MCF 10A (cell line): ENCODE data around the gene UBE3C. TPM values are rescaled to one million over a fixed set of nuclear protein-coding genes. Genes with fewer than 3 reads are reported as not detected.

Source experiments
- BruUV-seq: library from RNA; stranded (reverse); fragments of 400-500 nt; replicated peaks from 2 replicates; lab custom pipeline; 2021; lab: Mats Ljungman, UMichigan
- CTCF ChIA-PET: fragments of 300-600 bp; sonication (Branson Sonifier 250); formaldehyde crosslinking; extraction: SDS; loops from one replicate; lab custom pipeline; 2021; ENCODE audit warnings: antibody characterized with exemption, inconsistent platforms; lab: Yijun Ruan, JAX
- POLR2A ChIA-PET: fragments of 300-600, 350-650 bp; sonication (Branson Sonifier 250); formaldehyde crosslinking; extraction: SDS; loops from one replicate; lab custom pipeline; 2020; ENCODE audit warnings: antibody characterized with exemption, inconsistent platforms; lab: Yijun Ruan, JAX
- DNase-seq: peaks from one replicate; pipeline ENCODE4 v3.0.0-alpha.2; 2018; ENCODE audit not compliant: unreplicated experiment
- H3K27ac Mint-ChIP-seq: one replicate; pipeline ENCODE4 v1.8.0; 2022; ENCODE audit warnings: mild to moderate bottlenecking, low read depth, mixed read lengths; ENCODE audit not compliant: unreplicated experiment
- H3K27me3 Mint-ChIP-seq: one replicate; pipeline ENCODE4 v1.8.0; 2022; ENCODE audit warnings: mixed read lengths; ENCODE audit not compliant: insufficient read depth, unreplicated experiment
- H3K36me3 Mint-ChIP-seq: one replicate; pipeline ENCODE4 v1.8.0; 2022; ENCODE audit warnings: mild to moderate bottlenecking, moderate library complexity, mixed read lengths; ENCODE audit not compliant: insufficient read depth, unreplicated experiment
- H3K4me1 Mint-ChIP-seq: one replicate; pipeline ENCODE4 v1.8.0; 2022; ENCODE audit warnings: mixed read lengths; ENCODE audit not compliant: insufficient read depth, unreplicated experiment
- H3K4me3 Mint-ChIP-seq: one replicate; pipeline ENCODE4 v1.8.0; 2022; ENCODE audit warnings: mild to moderate bottlenecking, moderate library complexity, mixed read lengths; ENCODE audit not compliant: unreplicated experiment
- H3K9me3 Mint-ChIP-seq: one replicate; pipeline ENCODE4 v1.8.0; 2022; ENCODE audit warnings: mixed read lengths; ENCODE audit not compliant: unreplicated experiment
- CTCF ChIP-seq: fragments of 200-600 bp; IDR thresholded peaks from one replicate; pipeline ENCODE4 v1.8.0; 2022; ENCODE audit warnings: antibody characterized with exemption, mild to moderate bottlenecking; ENCODE audit not compliant: unreplicated experiment
- intact Hi-C: fragments of 100-400 bp; cut with micrococcal nuclease; formaldehyde crosslinking; loops from 2 replicates; pipeline ENCODE4 v1.14.1; 2022
- total RNA-seq: library from RNA; stranded (reverse); gene quantifications from 2 replicates; pipeline ENCODE4 v1.2.3, GENCODE V29; 2022

Gene UBE3C
- total RNA-seq, 1 experiment from 2014 or later: 72.8 TPM

DNA sequence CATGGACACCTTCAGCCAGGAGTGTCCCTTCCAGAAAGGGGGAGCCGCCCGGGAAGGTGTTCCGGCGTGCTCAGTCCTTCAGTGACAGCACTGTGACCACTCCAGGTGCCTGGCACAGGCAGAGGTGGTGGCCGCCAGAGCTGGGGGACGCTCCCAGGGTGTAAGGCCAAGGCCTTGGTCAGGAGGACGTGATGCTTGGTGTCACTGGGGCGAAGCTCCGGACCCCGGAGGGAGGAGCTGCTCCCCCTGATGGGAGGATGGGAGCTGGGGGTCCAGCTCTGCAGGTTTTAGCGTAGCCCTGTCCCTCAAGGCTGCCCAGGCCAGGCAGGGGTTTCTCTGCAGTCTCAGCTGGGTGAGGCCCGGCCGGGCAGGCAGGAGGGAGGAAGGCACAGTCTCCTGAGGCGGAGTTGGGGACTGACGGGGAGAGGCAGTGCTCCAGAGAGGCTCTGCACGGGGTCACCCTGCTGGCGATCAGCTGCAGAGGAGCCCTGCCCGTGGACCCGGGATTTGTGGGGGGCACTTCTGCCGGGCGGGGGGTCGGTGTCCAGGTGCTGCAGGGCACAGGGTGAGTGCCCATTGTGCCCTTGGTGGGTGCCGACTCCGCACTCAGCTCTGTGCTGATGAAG, 141.6 kb downstream of the UBE3C start:
- H3K36me3 Mint-ChIP-seq: peaks cover 6% of the 10 kb centered on the region
- DNase-seq: no peak

GRCh38 chr7:157281221-157281998, 142.7 kb downstream of the UBE3C start:
- Mint-ChIP-seq H3K4me1 (peaks cover 12% of the 10 kb centered on the region), H3K4me3 (peak overlapping the region; percentile 40), H3K36me3 (peaks cover 6% of the 10 kb centered on the region), H3K27ac (peak overlapping the region; percentile 81), H3K9me3 (no peaks in the 10 kb centered on the region), H3K27me3 (no peaks in the 10 kb centered on the region)
- TSS peak; percentile 20 for BruUV-seq
- ChIA-PET CTCF (interaction anchor here (0.6 to 1.7 kb wide), 5 partner anchors 8 to 112 kb away, joined by 3 to 6 read pairs (median 3); no protein-coding TSS in a partner anchor), POLR2A (interaction anchor here (0.8 to 2.3 kb wide), 8 partner anchors 9 to 64 kb away, joined by 3 to 11 read pairs (median 4); no protein-coding TSS in a partner anchor)
- intact Hi-C loops: no loop called here
- peak; percentile 63 for DNase-seq
- no peak for TF ChIP-seq CTCF

More for the DNA sequence above, 141.6 kb downstream of the UBE3C start:
- H3K27me3 Mint-ChIP-seq: no peaks in the 10 kb centered on the region
- H3K9me3 Mint-ChIP-seq: no peaks in the 10 kb centered on the region
- intact Hi-C loops: no loop called here
- ChIA-PET POLR2A (interaction anchor here (0.5 to 2.3 kb wide), 3 partner anchors 8 to 107 kb away, joined by 3 to 10 read pairs (median 5); no protein-coding TSS in a partner anchor), CTCF (interaction anchor here (0.6 to 1.7 kb wide), 5 partner anchors 24 to 1528 kb away, joined by 3 to 6 read pairs (median 3); no protein-coding TSS in a partner anchor)
- no TSS peak for BruUV-seq
- peaks cover 12% of the 10 kb centered on the region for H3K4me1 Mint-ChIP-seq
- H3K27ac Mint-ChIP-seq: peak overlapping the region; percentile 39
- no peak overlapping the region for H3K4me3 Mint-ChIP-seq
- no peak for TF ChIP-seq CTCF

DNA sequence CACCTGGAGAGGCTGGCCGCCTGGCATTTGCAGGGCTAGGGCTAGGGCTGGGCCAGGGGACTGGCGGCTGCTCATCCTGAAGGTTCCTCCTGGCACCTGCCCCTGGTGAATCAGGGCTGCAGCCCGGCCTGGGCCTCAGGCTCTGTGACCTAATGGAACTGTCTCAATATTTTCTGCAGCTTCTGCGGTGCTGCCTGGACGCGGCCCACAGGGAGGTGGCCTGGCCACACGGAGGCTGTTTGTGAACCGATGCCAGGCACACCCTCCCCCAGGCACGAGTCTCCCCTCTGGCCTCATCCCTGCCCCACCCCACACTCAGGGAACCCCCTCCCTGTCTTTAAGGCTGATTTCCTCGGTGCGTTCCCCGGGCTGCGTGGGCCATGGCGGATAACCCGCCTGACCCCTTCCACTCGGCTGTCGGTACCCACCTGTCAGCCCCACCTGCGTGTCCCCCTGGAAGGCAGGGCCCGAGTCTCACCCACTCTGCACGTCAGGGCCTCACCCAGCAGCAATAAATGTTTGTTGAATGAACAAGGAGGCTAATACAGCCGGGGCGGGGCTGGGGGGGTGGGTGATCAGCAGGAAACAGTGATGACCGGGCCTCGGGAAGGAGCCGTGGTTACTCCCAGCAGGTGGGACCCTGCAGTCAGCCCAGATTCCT, 143.5 kb downstream of the UBE3C start:
- peak; percentile 71 for DNase-seq
- BruUV-seq: no TSS peak
- Mint-ChIP-seq H3K4me1 (peaks cover 12% of the 10 kb centered on the region), H3K36me3 (peaks cover 5% of the 10 kb centered on the region), H3K27me3 (no peaks in the 10 kb centered on the region), H3K4me3 (peak overlapping the region; percentile 40), H3K9me3 (no peaks in the 10 kb centered on the region), H3K27ac (peak overlapping the region; percentile 81)
- POLR2A ChIA-PET: interaction anchor here (0.8 to 2.3 kb wide), 7 partner anchors 10 to 63 kb away, joined by 3 to 11 read pairs (median 4); no protein-coding TSS in a partner anchor
- intact Hi-C loops: loop anchor here (2.0 kb wide), 1 partner anchor 59 kb away; no protein-coding TSS in a partner anchor
- TF ChIP-seq CTCF: no peak
- CTCF ChIA-PET: interaction anchor here (0.6 to 1.3 kb wide), 3 partner anchors 9 to 111 kb away, joined by 3 to 4 read pairs (median 3); no protein-coding TSS in a partner anchor
